Hematopoietic multipotent progenitor cell treated with erythropoietin and hydrocortisone succinate and interleukin-3 and kit ligand, for 8 days (in vitro differentiated cells): ENCODE results near the gene HLCS.
A peak's percentile ranks its signal among the peaks of the same experiment; 100 is the strongest.

Experiments
- DNase-seq: peaks from one replicate; pipeline ENCODE4 v3.0.0-alpha.2; 2015

HLCS gene

GRCh38 chr21:36874665-36875064 lies 91.8 kb downstream of the HLCS start:
- no peak for DNase-seq

GRCh38 chr21:36873513-36873912 lies 93.0 kb downstream of the HLCS start:
- no peak for DNase-seq

- no peak for DNase-seq
Measured at GRCh38 chr21:36867291-36867905, 99.1 kb downstream of the HLCS start.

GRCh38 chr21:36866419-36866818 lies 100.0 kb downstream of the HLCS start:
- no peak for DNase-seq

GRCh38 chr21:36864974-36865373 lies 101.5 kb downstream of the HLCS start:
- DNase-seq = no peak

- DNase-seq = no peak
Measured at GRCh38 chr21:36863260-36863659, 103.2 kb downstream of the HLCS start.

- DNase-seq = no peak
Measured at GRCh38 chr21:36861595-36862323, 104.7 kb downstream of the HLCS start.

- DNase-seq = peak; percentile 46
Measured at GRCh38 chr21:36860736-36861594, 105.5 kb downstream of the HLCS start.

GRCh38 chr21:36859744-36860501 lies 106.5 kb downstream of the HLCS start:
- peak; percentile 89 for DNase-seq

- no peak for DNase-seq
Measured at GRCh38 chr21:36858320-36858957, 108.0 kb downstream of the HLCS start.

GRCh38 chr21:36856643-36857042 lies 109.8 kb downstream of the HLCS start:
- no peak for DNase-seq

- peak; percentile 57 for DNase-seq
Measured at GRCh38 chr21:36854391-36854790, 112.1 kb downstream of the HLCS start.

- no peak for DNase-seq
Measured at GRCh38 chr21:36852864-36853263, 113.6 kb downstream of the HLCS start.

GRCh38 chr21:36852293-36852692 lies 114.2 kb downstream of the HLCS start:
- no peak for DNase-seq

- no peak for DNase-seq
Measured at GRCh38 chr21:36851121-36851520, 115.3 kb downstream of the HLCS start.

GRCh38 chr21:36850372-36850771 lies 116.1 kb downstream of the HLCS start:
- no peak for DNase-seq

- no peak for DNase-seq
Measured at GRCh38 chr21:36849461-36850105, 116.9 kb downstream of the HLCS start.

GRCh38 chr21:36848730-36849274 lies 117.7 kb downstream of the HLCS start:
- DNase-seq = no peak

GRCh38 chr21:36847189-36847588 lies 119.3 kb downstream of the HLCS start:
- DNase-seq = no peak

GRCh38 chr21:36846631-36847030 lies 119.8 kb downstream of the HLCS start:
- no peak for DNase-seq

- no peak for DNase-seq
Measured at GRCh38 chr21:36845790-36846189, 120.7 kb downstream of the HLCS start.

- DNase-seq = no peak
Measured at GRCh38 chr21:36845070-36845469, 121.4 kb downstream of the HLCS start.
